Stomach (tissue), 9 donors: ENCODE measurements around the gene SLC25A34. TPM values are rescaled to one million over a fixed set of nuclear protein-coding genes. Genes with fewer than 3 reads are reported as not detected.
"Not testable (repeated sequence)": the region's sequence is repeated elsewhere in the genome, so short reads cannot be mapped to it uniquely, and the experiment has no call there.

ENCODE experiments used
- DNase-seq, 2 donors: peaks; one replicate each; pipeline versions ENCODE4 v3.0.0 to v3.0.0-alpha.2; 2013 to 2019
- H3K27ac ChIP-seq, 5 donors: fragments of 200-600 bp in 4 of 5; sonication (generic) in 4 of 5; one replicate each; pipeline ENCODE4 v1.5.1; 2013 to 2019; ENCODE audit warnings: mild to moderate bottlenecking in 1 of 5, moderate library complexity in 1 of 5
- H3K27me3 ChIP-seq, 3 donors: fragments of 200-600 bp; sonication (generic); one replicate each; pipeline ENCODE4 v1.5.1; 2017 to 2019; ENCODE audit warnings: mixed run types in 1 of 3
- H3K36me3 ChIP-seq, 4 donors: fragments of 200-600 bp; sonication (generic); 1 replicate in 3 of 4; 2 replicates in 1 of 4; pipeline ENCODE4 v1.5.1; 2016 to 2019
- H3K4me1 ChIP-seq, 4 donors: fragments of 200-600 bp; sonication (generic); one replicate each; pipeline ENCODE4 v1.5.1; 2016 to 2019
- H3K4me3 ChIP-seq, 4 donors: fragments of 200-600 bp; sonication (generic) in 3 of 4; one replicate each; pipeline ENCODE4 v1.5.1; 2016 to 2019; ENCODE audit warnings: mild to moderate bottlenecking in 1 of 4
- H3K9me3 ChIP-seq, 4 donors: fragments of 200-600 bp; sonication (generic); one replicate each; pipeline ENCODE4 v1.5.1; 2016 to 2019
- EP300 ChIP-seq: sonication (generic); formaldehyde crosslinking; IDR thresholded peaks from one replicate; pipeline ENCODE4 v1.6.1; 2017; ENCODE audit warnings: antibody characterized with exemption
- POLR2A ChIP-seq, 4 donors: fragments of 450-650 bp; IDR thresholded peaks; one replicate each; pipeline ENCODE4 v1.6.1; 2016; ENCODE audit warnings: antibody characterized with exemption in 4 of 4, control low read depth in 2 of 4, mild to moderate bottlenecking in 1 of 4, moderate library complexity in 1 of 4
- POLR2AphosphoS5 ChIP-seq, 3 donors: sonication (generic); formaldehyde crosslinking; IDR thresholded peaks; one replicate each; pipeline ENCODE4 v1.6.1; 2016; ENCODE audit warnings: antibody characterized with exemption in 3 of 3
- WGBS, 5 donors: extraction: QIAGEN DNeasy Blood & Tissue Kit in 3 of 5; methylation state at CpG; one replicate each; pipeline versions ENCODE4 v1.1.5 to v1.1.7; 2013 to 2018; 5-methylcytosine and 5-hydroxymethylcytosine counted together
- intact Hi-C: fragments of 100-400 bp; cut with DNase I; formaldehyde crosslinking; loops from one replicate; pipeline ENCODE4 v1.15.1; 2023; ENCODE audit warnings: low total_unique reads
- polyA plus RNA-seq, 3 donors: library from polyadenylated mRNA; stranded (reverse); fragments of 200-250 nt; gene quantifications; one replicate each; pipeline ENCODE4 v1.2.3, GENCODE V29; 2013
- total RNA-seq, 5 donors: library from RNA; depleted of rRNA; stranded (reverse); fragments of >200 nt; gene quantifications; one replicate each; pipeline versions ENCODE4 v1.1.0 to v1.2.3, GENCODE V29; 2014 to 2016
- TF ChIP-seq, protein P1 (sequence below), 7 experiments: fragments of 450-650 bp in 4 of 7; fragments of 200-600 bp in 3 of 7; sonication (generic) in 3 of 7; IDR thresholded peaks; one replicate each; pipeline ENCODE4 v1.5.1; 2016 to 2019; ENCODE audit warnings: antibody characterized with exemption in 7 of 7, control low read depth in 2 of 7, mild to moderate bottlenecking in 1 of 7
- donor health status: healthy with polysubstance abuse.
- donor health status: Bipolar disorder and iron deficiency.
- donor health status: healthy.

SLC25A34 gene
- total and polyA plus RNA-seq, 8 donors: 0.75 to 16.9 (median 3.6) TPM; not detected in 1

- Histone ChIP-seq H3K27ac (peak overlapping the region in 2 of 5 donors; percentile 2 to 12), H3K9me3 (no peaks in the 10 kb centered on the region), H3K4me3 (no peak overlapping the region), H3K27me3 (no peaks in the 10 kb centered on the region), H3K36me3 (peaks cover 0 to 22% (median 6%) of the 10 kb centered on the region in 4 donors), H3K4me1 (peaks cover 9 to 56% (median 42%) of the 10 kb centered on the region in 4 donors)
- WGBS, 5 donors: 60 to 76% (median 63%) methylated on average over 5 of the region's 5 CpGs
- TF ChIP-seq, protein P1, sequence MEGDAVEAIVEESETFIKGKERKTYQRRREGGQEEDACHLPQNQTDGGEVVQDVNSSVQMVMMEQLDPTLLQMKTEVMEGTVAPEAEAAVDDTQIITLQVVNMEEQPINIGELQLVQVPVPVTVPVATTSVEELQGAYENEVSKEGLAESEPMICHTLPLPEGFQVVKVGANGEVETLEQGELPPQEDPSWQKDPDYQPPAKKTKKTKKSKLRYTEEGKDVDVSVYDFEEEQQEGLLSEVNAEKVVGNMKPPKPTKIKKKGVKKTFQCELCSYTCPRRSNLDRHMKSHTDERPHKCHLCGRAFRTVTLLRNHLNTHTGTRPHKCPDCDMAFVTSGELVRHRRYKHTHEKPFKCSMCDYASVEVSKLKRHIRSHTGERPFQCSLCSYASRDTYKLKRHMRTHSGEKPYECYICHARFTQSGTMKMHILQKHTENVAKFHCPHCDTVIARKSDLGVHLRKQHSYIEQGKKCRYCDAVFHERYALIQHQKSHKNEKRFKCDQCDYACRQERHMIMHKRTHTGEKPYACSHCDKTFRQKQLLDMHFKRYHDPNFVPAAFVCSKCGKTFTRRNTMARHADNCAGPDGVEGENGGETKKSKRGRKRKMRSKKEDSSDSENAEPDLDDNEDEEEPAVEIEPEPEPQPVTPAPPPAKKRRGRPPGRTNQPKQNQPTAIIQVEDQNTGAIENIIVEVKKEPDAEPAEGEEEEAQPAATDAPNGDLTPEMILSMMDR (IDR thresholded peaks at IDR 0.05): no peak
- TF ChIP-seq EP300: no peak
- TF ChIP-seq POLR2AphosphoS5 (IDR thresholded peaks at IDR 0.05): no peak
- TF ChIP-seq POLR2A (IDR thresholded peaks at IDR 0.05): no peak
- intact Hi-C loops: no loop called here
- DNase-seq: no peak
Measured at GRCh38 chr1:15692121-15692682, 43.9 kb upstream of the SLC25A34 start.

DNA sequence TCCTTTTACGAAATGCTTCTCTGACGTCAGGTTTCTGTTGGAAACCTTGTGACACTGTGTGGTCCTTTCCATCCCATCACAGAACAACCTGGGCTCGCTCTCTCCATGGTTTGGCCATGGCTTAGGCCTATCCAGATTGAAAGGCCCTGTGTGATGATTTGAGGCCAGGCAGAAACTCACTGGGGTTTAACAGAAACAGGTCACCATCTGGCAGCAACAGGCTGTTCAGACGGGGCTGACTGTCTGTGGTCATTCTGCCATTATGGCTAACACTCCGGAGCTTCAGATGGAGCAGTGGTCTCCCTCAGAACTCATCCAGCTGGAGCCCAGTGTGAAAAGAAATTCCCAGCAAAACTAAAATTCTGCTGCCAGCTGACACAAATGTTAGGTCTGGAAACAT is 42.7 kb upstream of the SLC25A34 start:
- H3K4me1 ChIP-seq: peaks cover 9 to 51% (median 37%) of the 10 kb centered on the region in 4 donors
- H3K9me3 ChIP-seq: no peaks in the 10 kb centered on the region
- no peaks in the 10 kb centered on the region for H3K27me3 ChIP-seq
- no peak overlapping the region for H3K4me3 ChIP-seq
- TF ChIP-seq POLR2A (IDR thresholded peaks at IDR 0.05): no peak
- TF ChIP-seq POLR2AphosphoS5 (IDR thresholded peaks at IDR 0.05): no peak
- no peak for TF ChIP-seq EP300
- TF ChIP-seq, protein P1 (IDR thresholded peaks at IDR 0.05): no peak
- peaks cover 0 to 27% (median 8%) of the 10 kb centered on the region in 4 donors for H3K36me3 ChIP-seq
- no peak overlapping the region for H3K27ac ChIP-seq
- no peak for DNase-seq
- intact Hi-C loops: no loop called here
- WGBS, 5 donors: 80 to 91% (median 83%) methylated on average over 5 of the region's 5 CpGs

DNA sequence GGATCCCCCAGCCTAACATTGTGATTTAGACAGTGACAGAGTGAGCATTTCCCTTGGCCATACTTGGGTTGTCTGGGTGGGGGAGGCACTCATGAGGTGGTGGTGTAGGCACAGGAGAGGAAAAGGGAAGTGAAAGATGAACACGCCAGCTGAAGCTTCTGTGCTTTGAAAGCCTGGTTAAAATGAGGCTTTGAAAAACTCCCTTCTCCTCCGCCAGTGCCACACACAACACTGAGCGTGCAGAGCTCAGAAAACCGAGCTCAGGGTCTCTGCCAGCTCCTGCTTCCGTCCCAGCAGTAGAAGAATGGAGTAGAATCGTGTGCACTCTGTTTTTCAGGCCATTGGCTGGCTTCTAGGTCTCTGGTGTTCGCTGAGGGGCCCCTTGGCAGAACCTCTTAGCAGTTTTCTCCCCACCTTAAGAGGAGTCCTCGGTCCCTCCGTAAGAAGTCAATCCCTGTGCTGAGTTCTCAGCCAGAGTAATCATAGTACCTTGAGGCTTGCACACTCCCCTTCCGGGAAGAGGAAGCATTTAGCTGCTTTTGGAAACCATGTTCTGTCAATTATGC is 39.0 kb upstream of the SLC25A34 start:
- peak in 1 of 2 donors; percentile 58 for DNase-seq
- Histone ChIP-seq H3K36me3 (peaks cover 0 to 20% (median 8%) of the 10 kb centered on the region in 4 donors), H3K27ac (peak overlapping the region in 4 of 5 donors; percentile 7 to 71 (median 32)), H3K9me3 (no peaks in the 10 kb centered on the region), H3K4me3 (peak overlapping the region in 1 of 4 donors; percentile 28), H3K27me3 (no peaks in the 10 kb centered on the region), H3K4me1 (peaks cover 15 to 53% (median 31%) of the 10 kb centered on the region in 4 donors)
- TF ChIP-seq POLR2A (IDR thresholded peaks at IDR 0.05): no peak
- intact Hi-C loops: no loop called here
- WGBS, 5 donors: 49 to 69% (median 64%) methylated on average over 10 of the region's 10 CpGs

DNA sequence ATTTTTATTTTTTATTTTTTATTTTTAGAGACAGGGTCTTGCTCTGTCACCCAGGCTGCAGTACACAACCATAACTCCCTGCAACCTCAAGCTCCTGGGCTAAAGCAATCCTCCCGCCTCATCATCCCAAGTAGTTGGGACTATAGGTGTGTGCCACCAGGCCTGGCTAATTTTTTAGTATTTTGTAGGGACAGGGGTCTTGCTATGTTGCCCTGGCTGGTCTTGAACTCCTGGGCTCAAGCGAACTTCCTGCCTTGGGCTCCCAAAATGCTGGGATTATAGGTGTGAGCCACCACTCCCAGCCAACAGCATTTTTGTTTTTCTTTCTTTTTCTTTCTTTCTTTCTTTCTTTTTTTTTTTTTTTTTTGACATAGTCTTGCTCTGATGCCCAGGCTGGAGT is 37.9 kb upstream of the SLC25A34 start:
- WGBS, 5 donors: 98 to 100% (median 100%) methylated on average over 2 of the region's 2 CpGs

GRCh38 chr1:15699321-15699720 is 36.7 kb upstream of the SLC25A34 start:
- H3K27ac ChIP-seq, H3K4me3 ChIP-seq, H3K27me3 ChIP-seq, H3K9me3 ChIP-seq, intact Hi-C loops, DNase-seq: not testable (repeated sequence)
- 83 to 95% (median 89%) methylated on average over 4 of the region's 4 CpGs for WGBS, 5 donors
- Histone ChIP-seq H3K4me1 (peaks cover 30 to 61% (median 46%) of the 10 kb centered on the region in 4 donors), H3K36me3 (peaks cover 0 to 20% (median 8%) of the 10 kb centered on the region in 4 donors)

More for the DNA sequence above, 37.9 kb upstream of the SLC25A34 start:
- peak overlapping the region in 1 of 5 donors; percentile 71 for H3K27ac ChIP-seq
- H3K36me3 ChIP-seq: peaks cover 0 to 20% (median 8%) of the 10 kb centered on the region in 4 donors
- TF ChIP-seq POLR2A (IDR thresholded peaks at IDR 0.05): no peak
- no peak for TF ChIP-seq POLR2AphosphoS5 (IDR thresholded peaks at IDR 0.05)
- no peak for TF ChIP-seq EP300
- intact Hi-C loops: no loop called here
- H3K4me3 ChIP-seq: no peak overlapping the region
- H3K4me1 ChIP-seq: peaks cover 19 to 57% (median 37%) of the 10 kb centered on the region in 4 donors
- no peaks in the 10 kb centered on the region for H3K27me3 ChIP-seq
- no peaks in the 10 kb centered on the region for H3K9me3 ChIP-seq
- DNase-seq: no peak

DNA sequence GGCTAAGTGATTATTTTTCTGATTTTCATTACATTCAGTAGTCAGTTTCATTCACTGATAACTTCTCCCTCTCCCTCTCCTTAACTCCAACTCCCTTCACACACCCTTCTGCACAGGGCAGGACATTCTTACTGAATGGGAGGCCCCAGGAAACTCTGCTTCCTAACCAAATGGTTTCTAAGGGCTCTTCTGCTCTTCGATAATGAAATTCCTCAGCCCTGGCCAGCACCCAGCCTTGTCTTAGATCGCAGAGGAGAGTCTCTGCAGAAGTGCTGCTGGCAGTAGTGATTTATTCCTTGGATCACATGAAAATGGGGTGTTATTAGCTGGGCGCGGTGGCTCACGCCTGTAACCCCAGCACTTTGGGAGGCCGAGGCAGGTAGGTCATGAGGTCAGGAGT is 35.5 kb upstream of the SLC25A34 start:
- no peaks in the 10 kb centered on the region for H3K9me3 ChIP-seq
- H3K27me3 ChIP-seq: no peaks in the 10 kb centered on the region
- no peak for DNase-seq
- H3K27ac ChIP-seq: peak overlapping the region in 1 of 5 donors; percentile 42
- TF ChIP-seq POLR2A (IDR thresholded peaks at IDR 0.05) (no peak), POLR2AphosphoS5 (IDR thresholded peaks at IDR 0.05) (no peak), EP300 (no peak)
- TF ChIP-seq, protein P1 (IDR thresholded peaks at IDR 0.05): no peak
- peaks cover 0 to 22% (median 9%) of the 10 kb centered on the region in 4 donors for H3K36me3 ChIP-seq
- H3K4me1 ChIP-seq: peaks cover 30 to 69% (median 52%) of the 10 kb centered on the region in 4 donors
- no peak overlapping the region for H3K4me3 ChIP-seq
- 54 to 80% (median 75%) methylated on average over 6 of the region's 6 CpGs for WGBS, 5 donors
- intact Hi-C loops: no loop called here
